ENCODE results near the gene OPN4. TPM values are rescaled to one million over a fixed set of nuclear protein-coding genes. Genes with fewer than 3 reads are reported as not detected.

OPN4 gene
- total and polyA plus RNA-seq, 2 donors (not counting 3 experiments of a cell fraction or from before 2014, with no cell fraction given): not detected

GRCh38 chr10:86668297-86669165, 14.2 kb downstream of the OPN4 start, which contains the start of gene LDB3:
Gene LDB3, plus strand, starts transcription at chr10:86668511. Its CDS starts 181 bp downstream, at chr10:86668692.
- Histone ChIP-seq H3K36me3 (ENCODE audit: control insufficient read depth in 2 of 2, extremely low read depth in 1 of 2, insufficient read depth in 2 of 2, low read length in 2 of 2) (no peaks in the 10 kb centered on the region), H3K4me3 (replicated peaks in 1 of 3; ENCODE audit: insufficient read depth in 1 of 3, low read depth in 1 of 3, low read length in 3 of 3) (no peak within 1 kb of the TSS), H3K4me2 (ENCODE audit: insufficient read depth, low read length) (no peak within 1 kb of the TSS), H3K9me1 (replicated peaks; ENCODE audit: control insufficient read depth, extremely low read depth, insufficient read depth, low read length) (no peaks in the 10 kb centered on the region), H4K20me1 (replicated peaks; ENCODE audit: control insufficient read depth, extremely low read depth, insufficient read depth, low read length) (no peaks in the 10 kb centered on the region), H3K79me2 (ENCODE audit: control insufficient read depth, insufficient read depth, low read length) (no peaks in the 10 kb centered on the region), H3K27me3 (ENCODE audit: control insufficient read depth in 2 of 2, insufficient read depth in 2 of 2, low read length in 2 of 2) (peaks cover 0 to 2% of the 10 kb centered on the region in 2 experiments), H3K4me1 (ENCODE audit: control insufficient read depth, extremely low read depth, insufficient read depth, low read length) (no peaks in the 10 kb centered on the region), H2AFZ (ENCODE audit: low read depth, low read length) (no peak within 1 kb of the TSS), H3K9ac (replicated peaks; ENCODE audit: extremely low read depth, insufficient read depth, low read length) (no peak within 1 kb of the TSS), H3K27ac (ENCODE audit: insufficient read depth, low read depth, low read length) (no peak within 1 kb of the TSS), H3K9me3 (replicated peaks; ENCODE audit: control insufficient read depth, insufficient read depth, low read length) (no peaks in the 10 kb centered on the region)
- ChIA-PET CTCF (no interaction called here), POLR2A (no interaction called here)
- DNase-seq (ENCODE audit: low read depth, low spot score): no peak
- intact Hi-C loops (cut with micrococcal nuclease) (no loop called here), dilution Hi-C loops (cut with MboI; ENCODE audit: extremely low pct_ligation_motif_present, low sequenced_read_pairs) (no loop called here)
- FAIRE-seq: no peak
- no TSS peak for BruUV-seq (replicated peaks)
- no peak for TF ChIP-seq JUN (IDR thresholded peaks at IDR 0.05; ENCODE audit: borderline replicate concordance, insufficient read depth, insufficient read length, low read depth)
- TF ChIP-seq MYC (IDR thresholded peaks at IDR 0.05; ENCODE audit: low read depth, low read length): no peak
- no peak for TF ChIP-seq GATA2 (IDR thresholded peaks at IDR 0.05; ENCODE audit: insufficient read depth, insufficient read length, low read depth, low read length)
- TF ChIP-seq, protein P1, sequence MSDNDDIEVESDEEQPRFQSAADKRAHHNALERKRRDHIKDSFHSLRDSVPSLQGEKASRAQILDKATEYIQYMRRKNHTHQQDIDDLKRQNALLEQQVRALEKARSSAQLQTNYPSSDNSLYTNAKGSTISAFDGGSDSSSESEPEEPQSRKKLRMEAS (IDR thresholded peaks at IDR 0.05; ENCODE audit: insufficient read depth, insufficient read length): no peak
- TF ChIP-seq POLR2AphosphoS5 (IDR thresholded peaks at IDR 0.05; ENCODE audit: insufficient read depth, low read depth, low read length): no peak
- TF ChIP-seq POLR2A (IDR thresholded peaks at IDR 0.05; ENCODE audit: low read depth, low read length): no peak
- TF ChIP-seq, protein P2, sequence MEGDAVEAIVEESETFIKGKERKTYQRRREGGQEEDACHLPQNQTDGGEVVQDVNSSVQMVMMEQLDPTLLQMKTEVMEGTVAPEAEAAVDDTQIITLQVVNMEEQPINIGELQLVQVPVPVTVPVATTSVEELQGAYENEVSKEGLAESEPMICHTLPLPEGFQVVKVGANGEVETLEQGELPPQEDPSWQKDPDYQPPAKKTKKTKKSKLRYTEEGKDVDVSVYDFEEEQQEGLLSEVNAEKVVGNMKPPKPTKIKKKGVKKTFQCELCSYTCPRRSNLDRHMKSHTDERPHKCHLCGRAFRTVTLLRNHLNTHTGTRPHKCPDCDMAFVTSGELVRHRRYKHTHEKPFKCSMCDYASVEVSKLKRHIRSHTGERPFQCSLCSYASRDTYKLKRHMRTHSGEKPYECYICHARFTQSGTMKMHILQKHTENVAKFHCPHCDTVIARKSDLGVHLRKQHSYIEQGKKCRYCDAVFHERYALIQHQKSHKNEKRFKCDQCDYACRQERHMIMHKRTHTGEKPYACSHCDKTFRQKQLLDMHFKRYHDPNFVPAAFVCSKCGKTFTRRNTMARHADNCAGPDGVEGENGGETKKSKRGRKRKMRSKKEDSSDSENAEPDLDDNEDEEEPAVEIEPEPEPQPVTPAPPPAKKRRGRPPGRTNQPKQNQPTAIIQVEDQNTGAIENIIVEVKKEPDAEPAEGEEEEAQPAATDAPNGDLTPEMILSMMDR (IDR thresholded peaks at IDR 0.05; ENCODE audit: extremely low read depth in 1 of 2, insufficient read depth in 1 of 2, low read depth in 1 of 2, low read length in 2 of 2): no peak
- no peak for TF ChIP-seq EZH2 (IDR thresholded peaks at IDR 0.05; ENCODE audit: borderline replicate concordance, low read depth, low read length, severe bottlenecking)
- no peak for TF ChIP-seq FOS (IDR thresholded peaks at IDR 0.05; ENCODE audit: borderline replicate concordance, insufficient read depth, low read length)

Measured in endothelial cell of umbilical vein (primary cell).